Esophagus muscularis mucosa (tissue), 4 donors: ENCODE data around the gene NOD1. TPM values are rescaled to one million over a fixed set of nuclear protein-coding genes. Genes with fewer than 3 reads are reported as not detected.

Experiments used
- DNase-seq: peaks from one replicate; pipeline ENCODE4 v3.0.0-alpha.2; 2017; ENCODE audit errors: extremely low spot score
- H3K27ac ChIP-seq, 4 donors: fragments of 200-600 bp; sonication (generic); replicated peaks in 1 of 4; 1 replicate in 3 of 4; 2 replicates in 1 of 4; pipeline ENCODE4 v1.5.1; 2016 to 2019; ENCODE audit warnings: mild to moderate bottlenecking in 1 of 4
- H3K27me3 ChIP-seq, 4 donors: fragments of 200-600 bp; sonication (generic); one replicate each; pipeline versions ENCODE4 v1.5.1 to v1.6.0; 2016 to 2019
- H3K36me3 ChIP-seq, 4 donors: fragments of 200-600 bp; sonication (generic); one replicate each; pipeline ENCODE4 v1.5.1; 2016 to 2019
- H3K4me1 ChIP-seq, 4 donors: fragments of 200-600 bp; sonication (generic); one replicate each; pipeline ENCODE4 v1.5.1; 2016 to 2019
- H3K4me3 ChIP-seq, 4 donors: fragments of 200-600 bp; sonication (generic); 1 replicate in 2 of 4; 2 replicates in 2 of 4; pipeline ENCODE4 v1.5.1; 2016 to 2019; ENCODE audit warnings: mild to moderate bottlenecking in 4 of 4, moderate library complexity in 1 of 4
- H3K9me3 ChIP-seq, 4 donors: fragments of 200-600 bp; sonication (generic); 1 replicate in 3 of 4; 2 replicates in 1 of 4; pipeline ENCODE4 v1.5.1; 2016 to 2019
- CTCF ChIP-seq, 3 experiments: fragments of 200-600 bp in 2 of 3; fragments of 450-650 bp in 1 of 3; sonication (generic) in 2 of 3; IDR thresholded peaks; one replicate each; pipeline ENCODE4 v1.5.1; 2017 to 2019; ENCODE audit warnings: antibody characterized with exemption in 3 of 3, mild to moderate bottlenecking in 2 of 3, moderate library complexity in 1 of 3
- EP300 ChIP-seq: sonication (generic); formaldehyde crosslinking; IDR thresholded peaks from one replicate; pipeline ENCODE4 v1.6.1; 2017; ENCODE audit warnings: antibody characterized with exemption
- POLR2A ChIP-seq: fragments of 450-650 bp; IDR thresholded peaks from one replicate; pipeline ENCODE4 v1.6.1; 2017; ENCODE audit warnings: antibody characterized with exemption, moderate library complexity, mild to moderate bottlenecking, low read depth
- POLR2AphosphoS5 ChIP-seq, 2 donors: sonication (generic); formaldehyde crosslinking; IDR thresholded peaks; one replicate each; pipeline ENCODE4 v1.6.1; 2017; ENCODE audit warnings: antibody characterized with exemption in 2 of 2
- WGBS: methylation state at CpG from one replicate; pipeline ENCODE4 v1.1.5; 2018; 5-methylcytosine and 5-hydroxymethylcytosine counted together
- intact Hi-C: fragments of 100-400 bp; cut with DNase I; formaldehyde crosslinking; loops from one replicate; pipeline ENCODE4 v1.15.1; 2023
- total RNA-seq, 4 donors: library from RNA; depleted of rRNA; stranded (reverse); fragments of >200 nt; gene quantifications; one replicate each; pipeline versions ENCODE4 v1.1.0 to v1.2.1, GENCODE V29; 2016

The NOD1 gene
- total RNA-seq, 4 donors from 2014 or later = 11.6 to 22.0 (median 13.0) TPM

DNA sequence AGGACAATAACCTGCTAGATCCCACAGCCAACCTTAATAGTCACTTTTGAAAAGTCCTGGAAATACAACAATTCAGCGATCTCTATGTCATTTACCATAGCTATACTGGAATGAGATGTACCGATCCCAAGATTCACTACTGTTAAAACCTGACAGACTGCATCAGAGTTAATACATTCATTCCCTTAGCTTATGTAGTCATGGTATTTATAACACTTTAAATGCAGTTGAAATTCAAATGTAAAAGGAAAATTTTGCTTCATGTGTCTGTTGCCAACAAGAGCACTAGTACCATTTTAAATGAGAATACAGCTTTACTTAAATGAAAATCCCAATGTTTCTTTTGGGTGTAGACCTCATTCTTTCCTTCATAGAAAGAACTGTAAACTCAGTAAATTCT is 37.2 kb upstream of the NOD1 start:
- H3K27ac ChIP-seq = no peak overlapping the region
- H3K36me3 ChIP-seq = no peaks in the 10 kb centered on the region
- intact Hi-C loops = no loop called here
- WGBS = 93% methylated on average over 2 of the region's 2 CpGs
- peaks cover 0 to 5% (median 2%) of the 10 kb centered on the region in 4 donors for H3K4me1 ChIP-seq
- H3K9me3 ChIP-seq = no peaks in the 10 kb centered on the region
- no peak for DNase-seq
- TF ChIP-seq POLR2A (no peak), EP300 (no peak), POLR2AphosphoS5 (IDR thresholded peaks at IDR 0.05) (no peak), CTCF (IDR thresholded peaks at IDR 0.05) (no peak)
- no peaks in the 10 kb centered on the region for H3K27me3 ChIP-seq
- H3K4me3 ChIP-seq = no peak overlapping the region

DNA sequence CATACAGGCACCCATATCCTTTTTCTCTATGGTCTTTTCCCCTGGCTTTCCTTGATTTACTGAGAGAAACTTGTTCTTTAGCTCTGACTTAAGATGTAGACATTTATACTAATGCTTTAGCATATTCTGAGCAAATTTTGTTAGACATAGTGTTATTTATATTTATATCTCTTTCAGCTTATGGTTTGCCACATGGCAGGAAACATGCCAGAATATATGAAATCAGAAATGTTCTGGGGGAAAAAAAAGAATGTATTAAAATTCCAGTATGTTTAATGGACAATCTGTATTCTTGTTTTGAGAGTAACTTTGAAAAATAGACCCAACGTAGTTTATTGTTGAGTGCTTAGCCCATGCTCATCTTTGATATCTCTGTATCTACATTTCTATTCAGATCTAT is 36.2 kb upstream of the NOD1 start:
- 86% methylated on average over 1 of the region's 1 CpG for WGBS
- no peaks in the 10 kb centered on the region for H3K27me3 ChIP-seq
- DNase-seq = no peak
- H3K4me3 ChIP-seq = no peak overlapping the region
- no peaks in the 10 kb centered on the region for H3K4me1 ChIP-seq
- intact Hi-C loops = loop anchor here (5.0 kb wide), 1 partner anchor 48 kb away; no protein-coding TSS in a partner anchor
- H3K36me3 ChIP-seq = no peaks in the 10 kb centered on the region
- TF ChIP-seq EP300 (no peak), POLR2A (no peak), CTCF (IDR thresholded peaks at IDR 0.05) (no peak), POLR2AphosphoS5 (IDR thresholded peaks at IDR 0.05) (no peak)
- no peak overlapping the region for H3K27ac ChIP-seq
- H3K9me3 ChIP-seq = no peaks in the 10 kb centered on the region

- Histone ChIP-seq H3K4me1 (no peaks in the 10 kb centered on the region), H3K36me3 (no peaks in the 10 kb centered on the region), H3K27me3 (no peaks in the 10 kb centered on the region), H3K27ac (no peak overlapping the region), H3K4me3 (no peak overlapping the region), H3K9me3 (no peaks in the 10 kb centered on the region)
- intact Hi-C loops = loop anchor here (5.0 kb wide), 1 partner anchor 48 kb away; no protein-coding TSS in a partner anchor
- TF ChIP-seq CTCF (IDR thresholded peaks at IDR 0.05) = no peak
- TF ChIP-seq EP300 = no peak
- no peak for TF ChIP-seq POLR2A
- no peak for TF ChIP-seq POLR2AphosphoS5 (IDR thresholded peaks at IDR 0.05)
- no peak for DNase-seq
- 82% methylated on average over 3 of the region's 3 CpGs for WGBS
Measured at GRCh38 chr7:30514177-30514576, 35.6 kb upstream of the NOD1 start.

DNA sequence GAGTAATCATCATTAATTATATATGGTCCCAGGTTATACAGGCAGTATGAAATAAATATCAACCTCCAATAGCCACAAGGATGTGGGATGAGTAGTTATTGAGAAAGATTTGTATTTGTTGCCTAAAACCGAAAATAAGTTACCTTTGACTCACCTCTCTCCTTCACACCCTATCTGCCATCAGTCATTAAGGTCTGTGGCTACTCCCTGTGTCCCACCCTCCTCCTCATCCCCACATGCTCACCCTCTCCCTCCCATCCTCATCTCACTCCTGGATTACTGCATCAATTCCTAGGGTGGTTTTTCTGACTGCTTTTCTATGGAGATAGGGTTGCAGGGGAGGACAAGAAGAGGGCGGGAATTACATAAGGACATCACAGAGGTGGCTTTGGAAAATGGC is 35.2 kb upstream of the NOD1 start:
- H3K36me3 ChIP-seq = no peaks in the 10 kb centered on the region
- intact Hi-C loops = loop anchor here (5.0 kb wide), 1 partner anchor 49 kb away; no protein-coding TSS in a partner anchor
- H3K27ac ChIP-seq = no peak overlapping the region
- H3K27me3 ChIP-seq = no peaks in the 10 kb centered on the region
- no peak for DNase-seq
- H3K9me3 ChIP-seq = no peaks in the 10 kb centered on the region
- H3K4me1 ChIP-seq = no peaks in the 10 kb centered on the region
- H3K4me3 ChIP-seq = no peak overlapping the region
- TF ChIP-seq POLR2AphosphoS5 (IDR thresholded peaks at IDR 0.05) = no peak
- no peak for TF ChIP-seq EP300
- TF ChIP-seq POLR2A = no peak
- TF ChIP-seq CTCF (IDR thresholded peaks at IDR 0.05) = no peak
- 91% methylated on average over 2 of the region's 2 CpGs for WGBS

- H3K36me3 ChIP-seq = no peaks in the 10 kb centered on the region
- H3K4me1 ChIP-seq = no peaks in the 10 kb centered on the region
- H3K27me3 ChIP-seq = no peaks in the 10 kb centered on the region
- DNase-seq = no peak
- H3K9me3 ChIP-seq = no peaks in the 10 kb centered on the region
- intact Hi-C loops = loop anchor here (5.0 kb wide), 1 partner anchor 50 kb away; no protein-coding TSS in a partner anchor
- TF ChIP-seq POLR2A (no peak), CTCF (IDR thresholded peaks at IDR 0.05) (no peak), EP300 (no peak), POLR2AphosphoS5 (IDR thresholded peaks at IDR 0.05) (no peak)
- WGBS = 100% methylated on average over 1 of the region's 1 CpG
- no peak overlapping the region for H3K4me3 ChIP-seq
- H3K27ac ChIP-seq = no peak overlapping the region
Measured at GRCh38 chr7:30511973-30512662, 33.5 kb upstream of the NOD1 start.
